ENCODE data around the gene TXNDC11.

Gene TXNDC11

GRCh38 chr16:11674001-11674817 is 68.4 kb downstream of the TXNDC11 start:
- DNase-seq: no peak

- DNase-seq: no peak
Observed at GRCh38 chr16:11673091-11674000, 69.3 kb downstream of the TXNDC11 start.

GRCh38 chr16:11672206-11673090 is 70.2 kb downstream of the TXNDC11 start:
- DNase-seq: peak; percentile 34

GRCh38 chr16:11671676-11672075 is 71.0 kb downstream of the TXNDC11 start:
- no peak for DNase-seq

- DNase-seq: no peak
Observed at GRCh38 chr16:11671271-11671670, 71.4 kb downstream of the TXNDC11 start.

GRCh38 chr16:11670171-11671131 is 72.2 kb downstream of the TXNDC11 start:
- no peak for DNase-seq

- DNase-seq: no peak
Observed at GRCh38 chr16:11669380-11670146, 73.1 kb downstream of the TXNDC11 start.

GRCh38 chr16:11668623-11669379 is 73.9 kb downstream of the TXNDC11 start:
- DNase-seq: no peak

GRCh38 chr16:11667824-11668622 is 74.6 kb downstream of the TXNDC11 start, which contains the start of gene SNN:
SNN (plus strand) TSS chr16:11668455; CDS start chr16:11676060, 7,605 bp downstream.
- peak; percentile 80 for DNase-seq

GRCh38 chr16:11667221-11667823 is 75.3 kb downstream of the TXNDC11 start:
- DNase-seq: no peak

GRCh38 chr16:11666103-11667055 is 76.3 kb downstream of the TXNDC11 start:
- no peak for DNase-seq

- no peak for DNase-seq
Observed at GRCh38 chr16:11665071-11665491, 77.6 kb downstream of the TXNDC11 start.

GRCh38 chr16:11662582-11662981 is 80.1 kb downstream of the TXNDC11 start:
- DNase-seq: no peak

GRCh38 chr16:11660565-11660964 is 82.1 kb downstream of the TXNDC11 start:
- no peak for DNase-seq

GRCh38 chr16:11658896-11659708 is 83.6 kb downstream of the TXNDC11 start:
- no peak for DNase-seq

GRCh38 chr16:11657556-11657955 is 85.1 kb downstream of the TXNDC11 start:
- no peak for DNase-seq

Measured in CD4-positive, alpha-beta T cell treated with Interleukin-4 for 4 hours (primary cell).